Liver (tissue), 3 donors: Measurements from ENCODE around the gene NSG1.

Experiments
- GABPA ChIP-seq, 2 donors: IDR thresholded peaks in 1 of 2; conservative IDR thresholded peaks in 1 of 2; 2 replicates each; pipeline ENCODE4 v1.6.1; 2016; ENCODE audit warnings: antibody characterized with exemption in 2 of 2, mild to moderate bottlenecking in 1 of 2, moderate library complexity in 1 of 2
- RAD21 ChIP-seq, 2 donors: IDR thresholded peaks; 2 replicates each; pipeline ENCODE4 v1.6.1; 2016; ENCODE audit warnings: antibody characterized with exemption in 2 of 2, mild to moderate bottlenecking in 2 of 2
- SP1 ChIP-seq: IDR thresholded peaks from 2 replicates; pipeline ENCODE4 v1.6.1; 2018; ENCODE audit warnings: antibody characterized with exemption, mild to moderate bottlenecking
- TAF1 ChIP-seq: conservative IDR thresholded peaks from 2 replicates; pipeline ENCODE4 v1.6.1; 2016; ENCODE audit warnings: antibody characterized with exemption, mild to moderate bottlenecking
- TF ChIP-seq, protein P1 (sequence below): fragments of 150-350 bp; IDR thresholded peaks from 2 replicates; pipeline ENCODE4 v1.5.1; 2017; ENCODE audit warnings: improper control_type of control experiment, low read depth, low read length; ENCODE audit not compliant: missing input control
- TF ChIP-seq, protein P2 (sequence below): IDR thresholded peaks from 2 replicates; pipeline ENCODE4 v1.6.1; 2016; ENCODE audit warnings: antibody characterized with exemption
- TF ChIP-seq, protein P3 (sequence below): IDR thresholded peaks from 2 replicates; pipeline ENCODE4 v1.6.1; 2016; ENCODE audit warnings: antibody characterized with exemption, mild to moderate bottlenecking
- donor health status: healthy.
- donor health status: healthy.

GRCh38 chr4:4407299-4408131 lies 20.6 kb downstream of the NSG1 start:
- TF ChIP-seq RAD21 (IDR thresholded peaks at IDR 0.05), result no peak
- TF ChIP-seq, protein P1, sequence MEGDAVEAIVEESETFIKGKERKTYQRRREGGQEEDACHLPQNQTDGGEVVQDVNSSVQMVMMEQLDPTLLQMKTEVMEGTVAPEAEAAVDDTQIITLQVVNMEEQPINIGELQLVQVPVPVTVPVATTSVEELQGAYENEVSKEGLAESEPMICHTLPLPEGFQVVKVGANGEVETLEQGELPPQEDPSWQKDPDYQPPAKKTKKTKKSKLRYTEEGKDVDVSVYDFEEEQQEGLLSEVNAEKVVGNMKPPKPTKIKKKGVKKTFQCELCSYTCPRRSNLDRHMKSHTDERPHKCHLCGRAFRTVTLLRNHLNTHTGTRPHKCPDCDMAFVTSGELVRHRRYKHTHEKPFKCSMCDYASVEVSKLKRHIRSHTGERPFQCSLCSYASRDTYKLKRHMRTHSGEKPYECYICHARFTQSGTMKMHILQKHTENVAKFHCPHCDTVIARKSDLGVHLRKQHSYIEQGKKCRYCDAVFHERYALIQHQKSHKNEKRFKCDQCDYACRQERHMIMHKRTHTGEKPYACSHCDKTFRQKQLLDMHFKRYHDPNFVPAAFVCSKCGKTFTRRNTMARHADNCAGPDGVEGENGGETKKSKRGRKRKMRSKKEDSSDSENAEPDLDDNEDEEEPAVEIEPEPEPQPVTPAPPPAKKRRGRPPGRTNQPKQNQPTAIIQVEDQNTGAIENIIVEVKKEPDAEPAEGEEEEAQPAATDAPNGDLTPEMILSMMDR, result no peak
- TF ChIP-seq SP1, result no peak
- TF ChIP-seq, protein P2, sequence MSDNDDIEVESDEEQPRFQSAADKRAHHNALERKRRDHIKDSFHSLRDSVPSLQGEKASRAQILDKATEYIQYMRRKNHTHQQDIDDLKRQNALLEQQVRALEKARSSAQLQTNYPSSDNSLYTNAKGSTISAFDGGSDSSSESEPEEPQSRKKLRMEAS, result no peak
- TF ChIP-seq GABPA (IDR thresholded peaks at IDR 0.05 in 1 of 2, conservative IDR thresholded peaks at IDR 0.05 in 1 of 2), result no peak
- TF ChIP-seq TAF1, result no peak
- TF ChIP-seq, protein P3, sequence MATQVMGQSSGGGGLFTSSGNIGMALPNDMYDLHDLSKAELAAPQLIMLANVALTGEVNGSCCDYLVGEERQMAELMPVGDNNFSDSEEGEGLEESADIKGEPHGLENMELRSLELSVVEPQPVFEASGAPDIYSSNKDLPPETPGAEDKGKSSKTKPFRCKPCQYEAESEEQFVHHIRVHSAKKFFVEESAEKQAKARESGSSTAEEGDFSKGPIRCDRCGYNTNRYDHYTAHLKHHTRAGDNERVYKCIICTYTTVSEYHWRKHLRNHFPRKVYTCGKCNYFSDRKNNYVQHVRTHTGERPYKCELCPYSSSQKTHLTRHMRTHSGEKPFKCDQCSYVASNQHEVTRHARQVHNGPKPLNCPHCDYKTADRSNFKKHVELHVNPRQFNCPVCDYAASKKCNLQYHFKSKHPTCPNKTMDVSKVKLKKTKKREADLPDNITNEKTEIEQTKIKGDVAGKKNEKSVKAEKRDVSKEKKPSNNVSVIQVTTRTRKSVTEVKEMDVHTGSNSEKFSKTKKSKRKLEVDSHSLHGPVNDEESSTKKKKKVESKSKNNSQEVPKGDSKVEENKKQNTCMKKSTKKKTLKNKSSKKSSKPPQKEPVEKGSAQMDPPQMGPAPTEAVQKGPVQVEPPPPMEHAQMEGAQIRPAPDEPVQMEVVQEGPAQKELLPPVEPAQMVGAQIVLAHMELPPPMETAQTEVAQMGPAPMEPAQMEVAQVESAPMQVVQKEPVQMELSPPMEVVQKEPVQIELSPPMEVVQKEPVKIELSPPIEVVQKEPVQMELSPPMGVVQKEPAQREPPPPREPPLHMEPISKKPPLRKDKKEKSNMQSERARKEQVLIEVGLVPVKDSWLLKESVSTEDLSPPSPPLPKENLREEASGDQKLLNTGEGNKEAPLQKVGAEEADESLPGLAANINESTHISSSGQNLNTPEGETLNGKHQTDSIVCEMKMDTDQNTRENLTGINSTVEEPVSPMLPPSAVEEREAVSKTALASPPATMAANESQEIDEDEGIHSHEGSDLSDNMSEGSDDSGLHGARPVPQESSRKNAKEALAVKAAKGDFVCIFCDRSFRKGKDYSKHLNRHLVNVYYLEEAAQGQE, result no peak
